PC-9 (cell line): Measurements from ENCODE around the gene CLSTN1. TPM values are rescaled to one million over a fixed set of nuclear protein-coding genes. Genes with fewer than 3 reads are reported as not detected.

Experiments used
- BruUV-seq: library from RNA; stranded (reverse); fragments of 400-500 nt; replicated peaks from 2 replicates; lab custom pipeline; 2021; lab: Mats Ljungman, UMichigan
- CTCF ChIA-PET: fragments of 300-600 bp; sonication (Branson Sonifier 250); formaldehyde crosslinking; loops from one replicate; lab custom pipeline; 2022; ENCODE audit warnings: antibody characterized with exemption; lab: Charles Lee
- POLR2A ChIA-PET: fragments of 300-600 bp; sonication (Branson Sonifier 250); formaldehyde crosslinking; loops from one replicate; lab custom pipeline; 2022; ENCODE audit warnings: antibody characterized with exemption; ENCODE audit not compliant: unreplicated experiment; lab: Charles Lee
- DNase-seq, 2 experiments: peaks; one replicate each; pipeline versions ENCODE4 v3.0.0 to v3.0.0-alpha.2; 2015 to 2022; ENCODE audit warnings: mixed read lengths in 1 of 2
- H2AFZ ChIP-seq: fragments of 200-600 bp; sonication (generic); 2 replicates; pipeline ENCODE4 v1.8.1; 2017; ENCODE audit warnings: antibody characterized with exemption
- H3F3A ChIP-seq: fragments of 200-600 bp; sonication (generic); 2 replicates; pipeline ENCODE4 v1.8.1; 2017; ENCODE audit warnings: antibody characterized with exemption, mild to moderate bottlenecking, low read depth; ENCODE audit not compliant: insufficient read depth
- H3K27ac ChIP-seq: fragments of 200-600 bp; sonication (generic); 2 replicates; pipeline ENCODE4 v1.6.1; 2016; ENCODE audit warnings: mixed run types
- H3K27me3 ChIP-seq: fragments of 200-600 bp; sonication (generic); 2 replicates; pipeline ENCODE4 v1.6.1; 2016; ENCODE audit warnings: low read depth, mixed run types; ENCODE audit not compliant: insufficient read depth
- H3K36me3 ChIP-seq: fragments of 200-600 bp; sonication (generic); 2 replicates; pipeline ENCODE4 v1.6.1; 2016; ENCODE audit warnings: low read depth, mixed run types
- H3K4me1 ChIP-seq: fragments of 200-600 bp; sonication (generic); replicated peaks from 2 replicates; pipeline ENCODE4 v1.6.1; 2016; ENCODE audit warnings: mixed run types; ENCODE audit not compliant: insufficient read depth
- H3K4me2 ChIP-seq: fragments of 200-600 bp; sonication (generic); 2 replicates; pipeline ENCODE4 v1.6.1; 2017; ENCODE audit warnings: mixed run types
- H3K4me3 ChIP-seq: fragments of 200-600 bp; sonication (generic); 2 replicates; pipeline ENCODE4 v1.6.1; 2016; ENCODE audit warnings: mixed run types
- H3K79me2 ChIP-seq: fragments of 200-600 bp; sonication (generic); 2 replicates; pipeline ENCODE4 v1.6.1; 2017; ENCODE audit warnings: low read depth, mixed run types
- H3K9me2 ChIP-seq: fragments of 200-600 bp; sonication (generic); 2 replicates; pipeline ENCODE4 v1.8.1; 2017; ENCODE audit warnings: mild to moderate bottlenecking; ENCODE audit not compliant: insufficient read depth
- H3K9me3 ChIP-seq: fragments of 200-600 bp; sonication (generic); 2 replicates; pipeline ENCODE4 v1.8.1; 2016; ENCODE audit warnings: low read depth; ENCODE audit not compliant: insufficient read depth
- H4K20me1 ChIP-seq: fragments of 200-600 bp; sonication (generic); 2 replicates; pipeline ENCODE4 v1.8.1; 2017; ENCODE audit not compliant: insufficient read depth
- EZH2 ChIP-seq: fragments of 200-600 bp; sonication (generic); IDR thresholded peaks from 2 replicates; pipeline ENCODE4 v1.8.0; 2017; ENCODE audit warnings: antibody characterized with exemption, low read depth
- intact Hi-C: fragments of 100-400 bp; cut with micrococcal nuclease; formaldehyde crosslinking; loops from one replicate; pipeline ENCODE4 v1.10.0; 2022; ENCODE audit not compliant: unreplicated experiment
- total RNA-seq: library from RNA; stranded (reverse); gene quantifications from 2 replicates; pipeline ENCODE4 v1.2.3, GENCODE V29; 2021
- TF ChIP-seq, protein P1 (sequence below): fragments of 200-600 bp; sonication (generic); conservative IDR thresholded peaks from 2 replicates; pipeline ENCODE4 v1.6.1; 2017; ENCODE audit warnings: mixed run types, antibody characterized with exemption, mild to moderate bottlenecking, moderate library complexity

Gene CLSTN1
- total RNA-seq, 1 experiment from 2014 or later, result 140 TPM

DNA sequence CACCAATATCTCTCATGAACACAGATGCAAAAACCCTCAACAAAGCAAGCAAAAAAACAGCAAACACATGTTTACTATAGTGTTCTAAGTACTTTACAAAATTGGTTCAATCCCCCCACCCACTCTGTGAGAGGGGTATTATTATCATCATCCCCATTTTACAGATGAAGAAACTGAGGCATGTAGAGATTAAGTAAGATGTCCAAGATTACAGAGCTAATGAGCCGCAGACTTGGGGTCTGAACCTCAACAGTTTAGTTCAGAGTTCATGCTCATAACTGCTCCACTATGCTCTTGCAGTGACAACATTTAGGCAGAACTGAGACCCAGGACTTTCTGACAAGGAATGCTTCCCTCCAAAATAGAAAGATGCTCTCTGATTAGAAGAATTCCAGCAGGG is 21.9 kb downstream of the CLSTN1 start:
- no peak overlapping the region for H3K27ac ChIP-seq
- ChIA-PET CTCF (no interaction called here), POLR2A (no interaction called here)
- no peaks in the 10 kb centered on the region for H3F3A ChIP-seq
- peaks cover 50% of the 10 kb centered on the region for H3K79me2 ChIP-seq
- no peak overlapping the region for H3K4me3 ChIP-seq
- peaks cover 6% of the 10 kb centered on the region for H4K20me1 ChIP-seq
- no peaks in the 10 kb centered on the region for H3K36me3 ChIP-seq
- H3K9me2 ChIP-seq, result no peaks in the 10 kb centered on the region
- no peaks in the 10 kb centered on the region for H3K27me3 ChIP-seq
- no peak overlapping the region for H2AFZ ChIP-seq
- TF ChIP-seq, protein P1, sequence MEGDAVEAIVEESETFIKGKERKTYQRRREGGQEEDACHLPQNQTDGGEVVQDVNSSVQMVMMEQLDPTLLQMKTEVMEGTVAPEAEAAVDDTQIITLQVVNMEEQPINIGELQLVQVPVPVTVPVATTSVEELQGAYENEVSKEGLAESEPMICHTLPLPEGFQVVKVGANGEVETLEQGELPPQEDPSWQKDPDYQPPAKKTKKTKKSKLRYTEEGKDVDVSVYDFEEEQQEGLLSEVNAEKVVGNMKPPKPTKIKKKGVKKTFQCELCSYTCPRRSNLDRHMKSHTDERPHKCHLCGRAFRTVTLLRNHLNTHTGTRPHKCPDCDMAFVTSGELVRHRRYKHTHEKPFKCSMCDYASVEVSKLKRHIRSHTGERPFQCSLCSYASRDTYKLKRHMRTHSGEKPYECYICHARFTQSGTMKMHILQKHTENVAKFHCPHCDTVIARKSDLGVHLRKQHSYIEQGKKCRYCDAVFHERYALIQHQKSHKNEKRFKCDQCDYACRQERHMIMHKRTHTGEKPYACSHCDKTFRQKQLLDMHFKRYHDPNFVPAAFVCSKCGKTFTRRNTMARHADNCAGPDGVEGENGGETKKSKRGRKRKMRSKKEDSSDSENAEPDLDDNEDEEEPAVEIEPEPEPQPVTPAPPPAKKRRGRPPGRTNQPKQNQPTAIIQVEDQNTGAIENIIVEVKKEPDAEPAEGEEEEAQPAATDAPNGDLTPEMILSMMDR, result no peak
- no peak for TF ChIP-seq EZH2
- H3K9me3 ChIP-seq, result no peaks in the 10 kb centered on the region
- intact Hi-C loops, result no loop called here
- no peak for DNase-seq
- no peak overlapping the region for H3K4me2 ChIP-seq
- no peaks in the 10 kb centered on the region for H3K4me1 ChIP-seq
- BruUV-seq, result no TSS peak

DNA sequence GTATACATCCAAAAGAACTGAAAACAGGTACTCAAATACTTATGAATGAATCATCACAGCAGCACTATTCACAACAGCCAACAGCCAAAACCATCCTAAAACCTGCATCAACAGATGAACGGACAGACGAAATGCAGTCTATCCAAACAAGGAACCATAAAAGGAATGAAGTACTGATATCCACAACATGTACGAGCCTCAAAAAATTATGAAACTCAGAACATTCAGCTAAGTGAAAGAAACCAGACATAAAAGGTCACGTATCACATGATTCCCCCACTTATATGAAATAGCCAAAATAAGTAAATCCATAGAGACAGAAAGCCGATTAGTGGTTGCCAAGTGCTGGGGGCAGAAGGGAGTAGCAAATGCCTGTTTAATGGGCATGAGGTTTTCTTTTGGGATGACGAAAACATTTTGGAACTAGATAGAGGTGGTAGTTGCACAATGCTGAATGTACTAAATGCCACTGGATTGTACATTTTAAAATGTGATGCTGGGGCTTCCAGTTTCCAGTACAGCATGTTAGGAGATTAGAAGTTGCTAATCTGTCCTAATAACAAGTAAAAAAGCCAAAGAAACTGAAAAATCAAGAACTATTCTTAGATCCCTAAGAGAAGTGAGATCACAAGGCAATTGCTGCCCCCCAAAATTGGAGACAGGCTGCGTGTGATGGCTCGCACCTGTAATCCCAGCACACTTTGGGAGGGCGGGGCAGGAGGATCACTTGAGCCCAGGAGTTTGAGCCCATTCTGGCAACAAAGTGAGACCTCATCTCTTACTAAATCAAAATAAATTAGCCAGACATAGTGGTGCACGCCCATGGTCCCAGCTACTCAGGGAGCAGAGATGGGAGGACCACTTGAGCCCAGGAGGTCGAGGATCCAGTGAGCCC is 25.3 kb downstream of the CLSTN1 start:
- TF ChIP-seq, protein P1, result no peak
- TF ChIP-seq EZH2, result no peak
- H3K79me2 ChIP-seq, result peaks cover 56% of the 10 kb centered on the region
- no peak for DNase-seq
- no peaks in the 10 kb centered on the region for H3F3A ChIP-seq
- ChIA-PET POLR2A (no interaction called here), CTCF (no interaction called here)
- no peaks in the 10 kb centered on the region for H3K9me2 ChIP-seq
- H3K4me3 ChIP-seq, result no peak overlapping the region
- H3K4me1 ChIP-seq, result no peaks in the 10 kb centered on the region
- no peak overlapping the region for H2AFZ ChIP-seq
- no TSS peak for BruUV-seq
- H3K36me3 ChIP-seq, result no peaks in the 10 kb centered on the region
- no peaks in the 10 kb centered on the region for H3K27me3 ChIP-seq
- no peak overlapping the region for H3K27ac ChIP-seq
- H3K4me2 ChIP-seq, result no peak overlapping the region
- intact Hi-C loops, result no loop called here
- peaks cover 6% of the 10 kb centered on the region for H4K20me1 ChIP-seq
- no peaks in the 10 kb centered on the region for H3K9me3 ChIP-seq

DNA sequence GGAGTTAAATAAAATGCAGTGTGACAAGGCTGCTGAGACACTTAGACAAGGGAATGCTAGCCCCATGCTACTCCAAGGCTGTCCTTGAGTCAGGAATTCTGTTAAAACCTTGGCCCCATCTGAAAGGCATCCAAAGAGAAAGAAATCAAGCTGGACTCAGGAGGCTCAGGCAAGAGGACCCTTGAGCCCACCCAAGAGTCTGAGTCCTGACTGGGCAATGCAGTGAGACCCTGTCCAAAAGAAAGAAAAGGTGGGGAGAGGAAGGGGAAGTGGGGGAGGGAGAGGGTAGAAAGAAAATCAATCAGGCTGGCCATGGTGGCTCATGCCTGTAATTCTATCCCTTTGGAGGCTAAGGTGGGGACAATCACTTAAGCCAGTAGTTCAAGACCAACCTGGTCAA is 26.7 kb downstream of the CLSTN1 start:
- Histone ChIP-seq H3K4me1 (no peaks in the 10 kb centered on the region), H3F3A (no peaks in the 10 kb centered on the region), H3K27ac (no peak overlapping the region), H3K27me3 (no peaks in the 10 kb centered on the region), H3K4me3 (no peak overlapping the region), H3K4me2 (no peak overlapping the region), H2AFZ (no peak overlapping the region), H3K36me3 (no peaks in the 10 kb centered on the region), H3K9me2 (no peaks in the 10 kb centered on the region), H4K20me1 (peaks cover 15% of the 10 kb centered on the region), H3K9me3 (no peaks in the 10 kb centered on the region), H3K79me2 (peaks cover 51% of the 10 kb centered on the region)
- POLR2A ChIA-PET, result no interaction called here
- no TSS peak for BruUV-seq
- CTCF ChIA-PET, result no interaction called here
- intact Hi-C loops, result no loop called here
- no peak for TF ChIP-seq EZH2
- TF ChIP-seq, protein P1, result no peak
- no peak for DNase-seq
